Measurements from ENCODE around the gene YJEFN3.

Gene YJEFN3

GRCh38 chr19:19549804-19550464 lies 21.2 kb downstream of the YJEFN3 start:
- DNase-seq (ENCODE audit: extremely low read depth in 1 of 2, low read depth in 1 of 2): no peak

- no peak for DNase-seq (ENCODE audit: extremely low read depth in 1 of 2, low read depth in 1 of 2)
Observed at GRCh38 chr19:19550485-19550929, 21.8 kb downstream of the YJEFN3 start.

DNA sequence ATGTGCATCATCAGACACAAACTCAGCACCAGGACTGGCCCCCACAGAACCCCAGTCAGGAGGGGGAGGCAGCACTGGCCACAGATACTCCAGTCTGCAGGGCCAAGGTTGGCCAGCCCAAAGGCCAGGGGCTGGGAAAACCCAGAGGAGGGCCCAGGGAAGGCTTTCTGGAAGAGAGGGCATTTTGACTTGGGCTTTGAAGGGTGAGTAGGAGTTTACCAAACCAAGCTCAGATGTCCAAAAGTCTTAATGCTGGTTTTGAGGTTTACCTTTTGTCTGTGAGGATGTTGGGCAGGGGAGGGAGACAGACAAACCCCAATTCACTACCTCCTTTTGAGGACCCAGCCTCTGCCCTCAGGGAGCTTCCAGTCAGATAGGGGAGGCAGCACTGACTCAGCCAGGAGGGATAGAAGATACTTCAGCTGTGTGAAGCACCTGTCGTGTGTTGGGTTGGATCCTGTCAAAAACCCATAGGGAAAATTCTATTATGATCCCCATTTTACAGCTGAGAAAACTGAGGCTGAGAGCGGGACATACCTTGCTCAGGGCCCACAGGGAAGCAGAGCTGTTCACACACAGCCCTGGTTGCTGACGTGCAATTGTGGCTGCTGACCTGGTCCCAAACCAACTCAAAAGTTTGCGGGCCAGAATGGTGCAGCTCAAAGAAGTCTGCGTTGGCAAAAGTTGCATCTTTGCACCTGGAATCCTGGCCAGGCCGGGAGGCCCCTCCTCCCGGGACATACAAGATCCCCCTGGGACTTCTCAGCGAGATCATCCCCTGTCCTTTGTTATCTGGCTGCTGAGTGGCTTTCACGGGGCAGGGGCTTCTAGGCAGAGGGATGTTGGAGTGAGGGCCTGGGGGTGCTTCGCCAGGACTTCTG lies 22.5 kb downstream of the YJEFN3 start:
- no peak for DNase-seq (ENCODE audit: extremely low read depth in 1 of 2, low read depth in 1 of 2)

GRCh38 chr19:19551853-19552192 lies 23.1 kb downstream of the YJEFN3 start:
- no peak for DNase-seq (ENCODE audit: extremely low read depth in 1 of 2, low read depth in 1 of 2)

- DNase-seq (ENCODE audit: extremely low read depth in 1 of 2, low read depth in 1 of 2): no peak
Observed at GRCh38 chr19:19552798-19553197, 24.1 kb downstream of the YJEFN3 start.

DNA sequence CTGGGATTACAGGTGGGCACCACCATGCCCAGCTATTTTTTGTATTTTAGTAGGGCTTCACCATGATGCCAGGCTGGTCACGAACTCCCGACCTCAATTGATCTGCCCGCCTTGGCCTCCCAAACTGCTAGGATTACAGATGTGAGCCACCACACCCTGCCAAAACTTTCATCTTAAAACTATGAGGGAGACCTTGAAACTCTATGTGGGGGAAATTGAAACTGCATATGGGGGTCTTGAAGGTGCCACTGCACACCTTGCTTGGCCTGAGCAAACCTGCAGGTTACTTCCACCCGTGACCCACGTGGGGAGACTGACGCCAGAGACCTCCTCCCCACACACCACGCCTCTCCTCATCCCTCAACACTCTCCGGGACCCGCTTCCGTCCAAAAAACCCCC lies 25.0 kb downstream of the YJEFN3 start:
- DNase-seq (ENCODE audit: extremely low read depth in 1 of 2, low read depth in 1 of 2): no peak

DNA sequence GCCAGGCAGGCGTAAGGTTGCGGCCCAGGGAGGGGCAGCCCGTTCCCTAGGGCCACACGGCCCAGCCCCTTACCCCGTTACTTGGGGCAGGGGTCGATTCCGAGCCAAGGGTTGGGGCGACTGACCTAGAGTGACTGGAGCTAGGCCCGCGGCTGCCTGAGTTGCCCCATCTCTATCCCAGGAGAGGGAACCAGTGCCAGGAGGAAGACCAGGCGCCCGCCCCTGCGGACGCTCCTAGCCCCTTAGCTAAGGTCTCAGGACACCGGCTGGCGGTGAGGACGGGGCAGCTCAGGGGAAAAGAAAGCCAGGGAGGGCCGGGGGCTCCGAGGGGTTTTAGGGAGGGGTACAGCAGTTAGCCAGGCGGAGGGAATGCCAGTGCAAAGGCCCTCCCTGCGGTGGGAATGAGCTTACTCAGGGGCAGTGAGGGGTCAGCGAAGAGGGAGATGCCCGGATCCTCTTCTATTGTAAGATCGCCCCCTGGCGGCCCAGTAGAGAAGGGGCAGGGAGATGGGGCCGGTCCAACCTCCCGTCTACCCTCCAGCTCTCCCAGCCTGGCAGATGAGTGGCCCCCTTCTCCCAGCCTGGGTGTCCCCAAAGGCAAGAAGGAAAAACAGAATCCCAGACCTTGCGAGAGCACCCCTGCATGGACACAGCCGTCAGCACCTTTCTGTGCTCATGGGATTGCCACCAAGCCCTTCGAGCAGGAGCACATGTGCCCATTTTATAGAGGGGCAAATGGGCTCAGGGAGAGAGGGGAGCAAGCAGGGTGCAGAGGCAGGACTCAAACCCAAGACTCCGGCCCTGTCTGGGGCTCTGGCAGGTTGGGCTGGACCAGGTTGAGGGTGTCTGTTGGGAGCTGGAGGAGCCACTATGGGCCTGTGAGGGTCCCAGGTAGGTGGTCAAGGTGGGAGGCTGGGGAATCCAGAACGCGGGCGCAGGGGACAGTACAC lies 25.6 kb downstream of the YJEFN3 start:
- peak; percentile 37 to 39 for DNase-seq (ENCODE audit: extremely low read depth in 1 of 2, low read depth in 1 of 2)

DNA sequence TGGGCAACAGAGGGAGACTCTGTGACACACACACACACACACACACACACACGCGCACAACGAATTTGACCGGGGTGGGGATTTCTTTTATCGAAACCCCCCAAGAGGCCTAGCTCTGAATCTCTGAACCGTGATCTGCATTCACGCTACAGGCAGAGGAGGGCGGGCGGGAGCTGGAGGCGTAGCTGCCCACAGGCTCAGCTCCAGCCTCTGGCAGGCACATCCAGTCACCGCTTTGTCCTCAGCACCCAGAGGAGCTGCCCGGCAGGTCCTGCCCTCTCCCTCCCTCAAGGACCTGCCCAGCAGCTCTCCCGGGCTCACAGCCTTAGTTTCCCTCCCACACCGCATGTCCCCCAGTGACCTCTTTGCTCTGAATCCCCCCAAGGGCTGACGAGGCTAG lies 29.3 kb downstream of the YJEFN3 start:
- no peak for DNase-seq (ENCODE audit: extremely low read depth in 1 of 2, low read depth in 1 of 2)

DNA sequence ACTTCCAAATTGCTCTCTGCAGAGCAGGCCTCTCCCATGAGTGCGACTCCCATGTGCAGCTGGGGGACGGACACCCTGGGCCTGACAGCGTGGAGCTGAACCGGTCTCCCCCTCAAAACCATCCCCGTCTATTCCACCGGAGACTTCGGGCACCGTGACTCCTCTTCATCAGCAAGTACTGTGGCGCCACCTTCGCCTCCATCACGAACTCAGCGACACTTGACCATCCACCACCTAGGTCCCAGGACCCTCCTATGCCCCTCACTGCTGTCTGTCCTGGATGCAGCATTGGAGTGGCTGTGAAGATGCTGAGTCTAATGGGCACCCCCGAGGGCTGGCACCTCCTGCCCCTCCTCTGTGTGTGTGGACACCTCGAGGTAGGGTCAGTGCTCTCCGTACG lies 29.9 kb downstream of the YJEFN3 start:
- DNase-seq (ENCODE audit: extremely low read depth in 1 of 2, low read depth in 1 of 2): no peak

DNA sequence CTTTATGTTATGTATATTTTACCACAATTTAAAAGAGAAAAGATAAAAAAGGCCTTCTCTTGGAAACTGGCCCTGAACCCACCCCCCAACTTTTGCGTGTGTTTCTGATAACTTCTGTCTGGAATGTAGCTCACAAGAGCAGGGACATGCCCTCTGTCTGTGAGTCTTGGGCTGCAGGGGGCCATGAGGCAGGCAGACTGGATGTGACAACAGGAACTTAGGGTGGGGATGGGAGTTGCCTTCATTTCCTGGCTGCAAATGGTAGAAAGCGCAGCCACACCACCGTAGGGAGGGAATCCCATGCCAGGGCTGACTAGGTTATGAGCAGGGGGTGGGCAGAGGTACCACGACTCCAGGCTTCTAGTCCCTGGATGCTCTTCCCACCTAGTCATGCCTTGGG lies 31.2 kb downstream of the YJEFN3 start:
- DNase-seq (ENCODE audit: extremely low read depth in 1 of 2, low read depth in 1 of 2): no peak

- no peak for DNase-seq (ENCODE audit: extremely low read depth in 1 of 2, low read depth in 1 of 2)
Observed at GRCh38 chr19:19561946-19562664, 33.4 kb downstream of the YJEFN3 start.

- DNase-seq (ENCODE audit: extremely low read depth in 1 of 2, low read depth in 1 of 2): no peak
Observed at GRCh38 chr19:19562665-19563347, 34.1 kb downstream of the YJEFN3 start.

DNA sequence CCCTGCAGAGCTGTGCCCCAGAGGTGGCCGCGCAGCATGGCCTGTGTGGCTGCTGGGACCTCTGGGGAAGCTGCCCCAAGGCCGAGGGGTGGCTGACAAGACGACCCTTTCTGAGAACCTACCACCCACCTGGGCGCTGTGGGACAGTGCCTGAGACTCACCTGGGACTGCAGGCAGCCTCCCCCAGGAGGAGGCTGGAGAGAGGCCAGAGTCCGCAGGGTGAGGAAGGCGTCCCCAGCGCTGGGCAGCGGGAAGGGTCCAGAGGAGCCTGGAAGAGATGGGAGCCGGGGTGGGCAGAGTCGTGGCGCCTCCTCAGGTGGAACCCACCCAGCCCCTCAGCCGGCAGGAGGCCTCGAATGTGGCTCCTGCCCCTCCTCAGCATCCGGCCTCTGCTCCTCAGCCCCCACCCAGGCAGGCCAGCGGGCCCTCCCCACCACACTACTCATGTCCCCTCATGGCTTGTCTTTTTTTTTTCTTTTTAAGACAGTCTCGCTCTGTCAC lies 34.7 kb downstream of the YJEFN3 start:
- DNase-seq (ENCODE audit: extremely low read depth in 1 of 2, low read depth in 1 of 2): no peak

DNA sequence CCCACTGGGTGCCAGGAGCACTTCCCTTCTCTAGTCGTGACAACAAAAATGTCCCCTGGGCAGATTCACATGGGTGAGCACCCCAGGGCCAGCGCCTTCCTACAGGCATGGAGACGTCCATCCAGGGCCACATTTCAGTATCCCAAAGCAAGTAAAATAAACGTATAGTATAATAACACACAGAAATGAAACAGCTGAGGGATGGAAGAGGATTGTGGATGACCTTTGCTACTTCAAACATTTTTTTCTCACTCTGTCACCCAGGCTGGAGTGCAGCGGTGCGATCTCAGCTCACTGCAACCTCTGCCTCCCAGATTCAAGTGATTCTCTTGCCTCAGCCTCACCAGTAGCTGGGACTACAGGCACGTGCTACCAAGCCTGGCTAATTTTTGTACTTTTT lies 37.6 kb downstream of the YJEFN3 start:
- no peak for DNase-seq (ENCODE audit: extremely low read depth in 1 of 2, low read depth in 1 of 2)

- DNase-seq (ENCODE audit: extremely low read depth in 1 of 2, low read depth in 1 of 2): no peak
Observed at GRCh38 chr19:19567391-19567790, 38.7 kb downstream of the YJEFN3 start.

GRCh38 chr19:19568802-19569756 lies 40.4 kb downstream of the YJEFN3 start:
- DNase-seq (ENCODE audit: extremely low read depth in 1 of 2, low read depth in 1 of 2): no peak

DNA sequence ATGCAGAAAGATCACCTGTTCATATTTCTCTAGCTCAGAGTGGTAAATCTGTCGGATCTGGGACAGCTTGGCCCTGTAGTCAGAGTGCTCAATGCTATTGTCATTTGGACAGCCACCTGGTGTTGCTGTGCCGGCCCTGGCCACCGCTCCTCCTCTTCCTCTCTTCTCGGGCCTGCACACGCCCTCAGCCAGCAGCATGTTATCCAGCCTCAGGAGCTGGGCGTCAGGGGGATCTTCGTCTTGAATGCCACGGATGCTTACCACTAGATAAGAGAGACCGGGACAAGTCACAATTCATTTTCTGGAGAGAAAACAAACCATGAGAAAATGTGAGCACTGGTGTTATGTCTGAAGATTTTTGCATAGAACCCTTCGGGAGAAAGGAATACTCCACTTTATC lies 41.9 kb downstream of the YJEFN3 start:
- no peak for DNase-seq (ENCODE audit: extremely low read depth in 1 of 2, low read depth in 1 of 2)

DNA sequence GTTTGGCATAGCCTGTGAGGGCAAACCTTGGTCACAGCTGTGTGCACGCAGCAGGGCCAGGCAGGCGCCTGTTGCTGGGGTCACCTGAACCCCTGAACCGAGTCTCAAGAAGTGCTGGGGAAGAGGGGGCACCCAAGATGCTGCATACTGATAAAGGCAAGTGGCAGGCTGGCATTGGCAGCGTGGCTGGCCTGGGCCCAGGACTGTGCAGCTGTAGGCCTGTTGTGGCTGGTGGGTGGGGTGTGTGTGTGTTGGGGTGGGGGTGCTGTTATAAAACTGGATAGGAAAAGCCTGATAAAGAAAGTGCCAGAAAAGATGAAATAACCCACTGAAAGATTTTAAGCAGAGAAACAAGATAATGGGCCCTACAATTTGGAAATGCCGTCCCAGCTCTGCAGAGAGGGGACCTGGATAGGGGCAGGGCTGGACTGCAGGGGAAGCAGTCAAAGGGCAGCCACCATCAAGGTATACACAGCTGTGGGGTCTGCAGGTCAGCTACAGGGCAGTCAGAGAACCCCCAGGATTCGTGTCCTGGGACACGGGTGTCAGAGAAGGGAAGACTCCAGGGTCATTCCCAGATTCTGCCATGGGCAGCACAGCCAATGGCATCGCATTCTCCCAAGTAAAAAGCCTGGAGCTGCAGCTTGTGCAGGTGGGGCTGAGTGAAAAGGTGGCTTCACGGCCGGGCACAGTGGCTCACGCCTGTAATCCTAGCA lies 42.5 kb downstream of the YJEFN3 start:
- DNase-seq (ENCODE audit: extremely low read depth in 1 of 2, low read depth in 1 of 2): no peak

All from stimulated activated CD8-positive, alpha-beta memory T cell treated with anti-CD3 and anti-CD28 coated beads, Interleukin-7, amount 100 ng/mL, for 48 hours (primary cell).